Natural killer cell (primary cell): Measurements from ENCODE around the gene HIRA. TPM values are rescaled to one million over a fixed set of nuclear protein-coding genes. Genes with fewer than 3 reads are reported as not detected.

Experiments used
- ATAC-seq, 3 donors: fragments of 150-1000 bp in 2 of 3; fragments of 200-7000 bp in 1 of 3; cut with Tn5 transposase; 1 replicate in 1 of 3; 2 replicates in 2 of 3; pipeline ENCODE4 v1.10.0; 2021; ENCODE audit warnings: mild to moderate bottlenecking in 2 of 3, moderate library complexity in 2 of 3
- DNase-seq, 2 donors: peaks; one replicate each; pipeline versions ENCODE4 v3.0.0 to v3.0.0-alpha.2; 2013 to 2021; ENCODE audit warnings: mixed read lengths in 1 of 2
- H3K27ac ChIP-seq: one replicate; pipeline ENCODE4 v1.5.1; 2013; ENCODE audit warnings: mild to moderate bottlenecking, low read length
- H3K27me3 ChIP-seq: one replicate; pipeline ENCODE4 v1.6.1; 2013; ENCODE audit warnings: low read length; ENCODE audit not compliant: control insufficient read depth, insufficient read depth
- H3K36me3 ChIP-seq: one replicate; pipeline ENCODE4 v1.6.1; 2013; ENCODE audit warnings: low read length; ENCODE audit not compliant: control insufficient read depth, insufficient read depth
- H3K4me1 ChIP-seq: one replicate; pipeline ENCODE4 v1.6.1; 2013; ENCODE audit warnings: low read length; ENCODE audit not compliant: control insufficient read depth, insufficient read depth
- H3K4me3 ChIP-seq: one replicate; pipeline ENCODE4 v1.5.1; 2013; ENCODE audit warnings: low read length
- H3K9me3 ChIP-seq: one replicate; pipeline ENCODE4 v1.6.1; 2013; ENCODE audit warnings: low read length; ENCODE audit not compliant: control insufficient read depth, insufficient read depth
- H3K27ac Mint-ChIP-seq, 2 donors: one replicate each; pipeline ENCODE4 v1.8.0; 2022; ENCODE audit warnings: mild to moderate bottlenecking in 2 of 2, mixed read lengths in 2 of 2, moderate library complexity in 1 of 2
- H3K27me3 Mint-ChIP-seq, 2 donors: one replicate each; pipeline ENCODE4 v1.8.0; 2022; ENCODE audit warnings: low read depth in 2 of 2, mixed read lengths in 2 of 2
- H3K36me3 Mint-ChIP-seq: one replicate; pipeline ENCODE4 v1.8.0; 2022; ENCODE audit warnings: mixed read lengths
- H3K4me1 Mint-ChIP-seq, 2 donors: one replicate each; pipeline ENCODE4 v1.8.0; 2022; ENCODE audit warnings: mixed read lengths in 2 of 2
- H3K4me3 Mint-ChIP-seq: one replicate; pipeline ENCODE4 v1.8.0; 2022; ENCODE audit warnings: mild to moderate bottlenecking, moderate library complexity, mixed read lengths
- H3K9me3 Mint-ChIP-seq, 2 donors: one replicate each; pipeline ENCODE4 v1.8.0; 2022; ENCODE audit warnings: mixed read lengths in 2 of 2
- CTCF ChIP-seq: fragments of 200-600 bp; IDR thresholded peaks from one replicate; pipeline ENCODE4 v1.8.0; 2022; ENCODE audit warnings: antibody characterized with exemption
- WGBS: methylation state at CpG from one replicate; pipeline ENCODE4 v1.1.7; 2013; ENCODE audit warnings: missing lambda C conversion rate; ENCODE audit not compliant: insufficient coverage; 5-methylcytosine and 5-hydroxymethylcytosine counted together
- intact Hi-C: fragments of 100-400 bp; cut with micrococcal nuclease; formaldehyde crosslinking; loops from one replicate; pipeline ENCODE4 v1.14.2; 2022
- total RNA-seq, 4 donors: library from RNA; stranded (reverse); fragments of 120-200 nt in 1 of 4; gene quantifications; one replicate each; pipeline versions ENCODE4 v1.2.3 to v1.2.4, GENCODE V29; 2013 to 2022

The HIRA gene
- total RNA-seq, 3 donors from 2014 or later (not counting 1 experiment from before 2014, with no cell fraction given), result 49.6 to 75.9 (median 50.9) TPM

- no peak overlapping the region for H3K27ac ChIP-seq
- H3K4me3 ChIP-seq, result no peak overlapping the region
- Mint-ChIP-seq H3K27ac (no peak overlapping the region), H3K27me3 (no peaks in the 10 kb centered on the region), H3K9me3 (no peaks in the 10 kb centered on the region), H3K4me1 (peaks cover 0 to 8% of the 10 kb centered on the region in 2 donors), H3K4me3 (no peak overlapping the region), H3K36me3 (peaks cover 7% of the 10 kb centered on the region)
- no peaks in the 10 kb centered on the region for H3K27me3 ChIP-seq
- DNase-seq (no peak), ATAC-seq (no peak)
- no peak for TF ChIP-seq CTCF
- H3K9me3 ChIP-seq, result no peaks in the 10 kb centered on the region
- no peaks in the 10 kb centered on the region for H3K4me1 ChIP-seq
- intact Hi-C loops, result no loop called here
- H3K36me3 ChIP-seq, result peaks cover 95% of the 10 kb centered on the region
- WGBS, result 98% methylated on average over 5 of the region's 6 CpGs
These were observed 36.4 kb upstream of the HIRA start for GRCh38 chr22:19467912-19468311.

GRCh38 chr22:19466848-19467752 lies 35.6 kb upstream of the HIRA start:
- intact Hi-C loops, result no loop called here
- H3K36me3 ChIP-seq, result peaks cover 87% of the 10 kb centered on the region
- 99% methylated on average over 9 of the region's 9 CpGs for WGBS
- no peak for TF ChIP-seq CTCF
- H3K27ac ChIP-seq, result no peak overlapping the region
- H3K27me3 ChIP-seq, result no peaks in the 10 kb centered on the region
- Mint-ChIP-seq H3K9me3 (no peaks in the 10 kb centered on the region), H3K36me3 (peaks cover 7% of the 10 kb centered on the region), H3K27me3 (no peaks in the 10 kb centered on the region), H3K27ac (no peak overlapping the region), H3K4me1 (peaks cover 0 to 8% of the 10 kb centered on the region in 2 donors), H3K4me3 (no peak overlapping the region)
- DNase-seq (no peak), ATAC-seq (no peak)
- no peaks in the 10 kb centered on the region for H3K9me3 ChIP-seq
- H3K4me3 ChIP-seq, result no peak overlapping the region
- H3K4me1 ChIP-seq, result no peaks in the 10 kb centered on the region

- Mint-ChIP-seq H3K27me3 (no peaks in the 10 kb centered on the region), H3K27ac (no peak overlapping the region), H3K9me3 (no peaks in the 10 kb centered on the region), H3K36me3 (peaks cover 7% of the 10 kb centered on the region), H3K4me3 (no peak overlapping the region), H3K4me1 (peaks cover 0 to 8% of the 10 kb centered on the region in 2 donors)
- H3K27ac ChIP-seq, result no peak overlapping the region
- H3K4me3 ChIP-seq, result no peak overlapping the region
- intact Hi-C loops, result no loop called here
- H3K9me3 ChIP-seq, result no peaks in the 10 kb centered on the region
- H3K4me1 ChIP-seq, result no peaks in the 10 kb centered on the region
- no peak for TF ChIP-seq CTCF
- DNase-seq (no peak), ATAC-seq (no peak)
- H3K36me3 ChIP-seq, result peaks cover 82% of the 10 kb centered on the region
- WGBS, result 94% methylated on average over 14 of the region's 14 CpGs
- H3K27me3 ChIP-seq, result no peaks in the 10 kb centered on the region
These were observed 34.7 kb upstream of the HIRA start for GRCh38 chr22:19466126-19466716.
